Breast epithelium (tissue), 4 donors: ENCODE data around the gene FHIT. TPM values are rescaled to one million over a fixed set of nuclear protein-coding genes. Genes with fewer than 3 reads are reported as not detected.
"Not testable (repeated sequence)": the region's sequence is repeated elsewhere in the genome, so short reads cannot be mapped to it uniquely, and the experiment has no call there.

Experiments used
- DNase-seq, 2 donors: peaks; one replicate each; pipeline ENCODE4 v3.0.0-alpha.2; 2019; ENCODE audit warnings: low spot score in 2 of 2
- H3K27ac ChIP-seq, 2 donors: fragments of 200-600 bp; sonication (generic) in 1 of 2; one replicate each; pipeline ENCODE4 v1.5.1; 2016 to 2019; ENCODE audit warnings: mild to moderate bottlenecking in 1 of 2
- H3K27me3 ChIP-seq, 2 donors: fragments of 200-600 bp; sonication (generic) in 1 of 2; one replicate each; pipeline versions ENCODE4 v1.5.1 to v1.6.0; 2017 to 2019; ENCODE audit warnings: control low read depth in 1 of 2, mild to moderate bottlenecking in 1 of 2
- H3K36me3 ChIP-seq: fragments of 200-600 bp; one replicate; pipeline ENCODE4 v1.5.1; 2019
- H3K4me1 ChIP-seq, 2 donors: fragments of 200-600 bp; sonication (generic); one replicate each; pipeline ENCODE4 v1.5.1; 2016 to 2019; ENCODE audit warnings: control low read depth in 1 of 2
- H3K4me3 ChIP-seq, 3 donors: fragments of 200-600 bp; sonication (generic); 1 replicate in 2 of 3; 2 replicates in 1 of 3; pipeline ENCODE4 v1.5.1; 2016 to 2019; ENCODE audit warnings: mild to moderate bottlenecking in 3 of 3, moderate library complexity in 2 of 3
- H3K9me3 ChIP-seq, 2 donors: fragments of 200-600 bp; sonication (generic) in 1 of 2; one replicate each; pipeline ENCODE4 v1.5.1; 2016 to 2019; ENCODE audit warnings: control low read depth in 1 of 2
- POLR2A ChIP-seq: fragments of 450-650 bp; IDR thresholded peaks from one replicate; pipeline ENCODE4 v1.6.1; 2016; ENCODE audit warnings: antibody characterized with exemption, mild to moderate bottlenecking, moderate library complexity
- POLR2AphosphoS5 ChIP-seq, 3 donors: sonication (generic); formaldehyde crosslinking; IDR thresholded peaks; one replicate each; pipeline ENCODE4 v1.6.1; 2017; ENCODE audit warnings: antibody characterized with exemption in 3 of 3
- intact Hi-C: fragments of 100-400 bp; cut with DNase I; formaldehyde crosslinking; loops from one replicate; pipeline ENCODE4 v1.15.1; 2023; ENCODE audit warnings: low total_unique reads
- total RNA-seq, 3 donors: library from RNA; depleted of rRNA; stranded (reverse); fragments of >200 nt; gene quantifications; one replicate each; pipeline ENCODE4 v1.1.0, GENCODE V29; 2016
- TF ChIP-seq, protein P1 (sequence below), 3 donors: fragments of 450-650 bp; IDR thresholded peaks; one replicate each; pipeline ENCODE4 v1.5.1; 2016 to 2017; ENCODE audit warnings: antibody characterized with exemption in 3 of 3, mild to moderate bottlenecking in 3 of 3, moderate library complexity in 3 of 3

Gene FHIT
- total RNA-seq, 3 donors from 2014 or later = 9.0 to 19.2 (median 17.7) TPM

DNA sequence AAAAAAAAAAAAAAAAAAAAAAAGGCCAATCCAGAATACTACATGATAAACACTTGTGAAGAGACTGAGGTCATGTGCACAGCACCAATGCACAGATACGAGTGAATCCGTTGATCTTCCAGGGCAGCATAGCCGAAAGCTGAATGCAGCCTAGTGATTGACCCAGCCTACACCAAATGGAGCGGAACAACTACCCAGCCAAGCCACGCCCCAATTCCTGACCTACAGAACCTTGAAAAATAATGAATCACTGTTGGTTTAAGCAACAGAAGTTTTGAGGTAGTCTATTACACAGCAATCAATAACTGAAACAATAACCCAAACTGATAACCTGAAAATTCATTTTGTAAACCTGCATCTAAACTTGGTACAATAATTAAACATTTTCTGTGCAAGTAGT lies 361.0 kb downstream of the FHIT start:
- Histone ChIP-seq H3K27ac (no peak overlapping the region), H3K36me3 (no peaks in the 10 kb centered on the region), H3K4me3 (no peak overlapping the region), H3K4me1 (no peaks in the 10 kb centered on the region), H3K27me3 (no peaks in the 10 kb centered on the region), H3K9me3 (no peaks in the 10 kb centered on the region)
- no peak for DNase-seq
- intact Hi-C loops = no loop called here
- TF ChIP-seq POLR2A (no peak), POLR2AphosphoS5 (IDR thresholded peaks at IDR 0.05) (no peak)
- TF ChIP-seq, protein P1, sequence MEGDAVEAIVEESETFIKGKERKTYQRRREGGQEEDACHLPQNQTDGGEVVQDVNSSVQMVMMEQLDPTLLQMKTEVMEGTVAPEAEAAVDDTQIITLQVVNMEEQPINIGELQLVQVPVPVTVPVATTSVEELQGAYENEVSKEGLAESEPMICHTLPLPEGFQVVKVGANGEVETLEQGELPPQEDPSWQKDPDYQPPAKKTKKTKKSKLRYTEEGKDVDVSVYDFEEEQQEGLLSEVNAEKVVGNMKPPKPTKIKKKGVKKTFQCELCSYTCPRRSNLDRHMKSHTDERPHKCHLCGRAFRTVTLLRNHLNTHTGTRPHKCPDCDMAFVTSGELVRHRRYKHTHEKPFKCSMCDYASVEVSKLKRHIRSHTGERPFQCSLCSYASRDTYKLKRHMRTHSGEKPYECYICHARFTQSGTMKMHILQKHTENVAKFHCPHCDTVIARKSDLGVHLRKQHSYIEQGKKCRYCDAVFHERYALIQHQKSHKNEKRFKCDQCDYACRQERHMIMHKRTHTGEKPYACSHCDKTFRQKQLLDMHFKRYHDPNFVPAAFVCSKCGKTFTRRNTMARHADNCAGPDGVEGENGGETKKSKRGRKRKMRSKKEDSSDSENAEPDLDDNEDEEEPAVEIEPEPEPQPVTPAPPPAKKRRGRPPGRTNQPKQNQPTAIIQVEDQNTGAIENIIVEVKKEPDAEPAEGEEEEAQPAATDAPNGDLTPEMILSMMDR (IDR thresholded peaks at IDR 0.05) = no peak

DNA sequence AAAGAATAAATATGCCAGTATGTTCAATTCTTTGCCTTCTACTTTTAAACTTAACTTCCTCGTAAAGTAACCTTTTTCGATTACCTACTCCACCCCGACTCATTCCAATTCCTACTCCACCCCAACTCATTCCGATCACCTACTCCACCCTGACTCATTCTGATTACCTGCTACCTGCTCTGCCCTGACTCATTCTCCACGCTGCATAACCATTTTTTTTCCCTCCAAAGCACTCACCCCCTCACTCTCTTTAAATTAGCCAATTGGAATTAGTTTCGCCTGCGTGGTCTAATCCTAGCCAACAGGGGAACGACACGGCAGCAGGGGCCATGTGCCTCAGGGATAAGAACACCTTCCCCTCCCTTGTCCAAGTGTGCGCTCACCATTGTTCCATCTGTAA lies 362.3 kb downstream of the FHIT start:
- H3K36me3 ChIP-seq, intact Hi-C loops, H3K27ac ChIP-seq, H3K27me3 ChIP-seq, H3K9me3 ChIP-seq, H3K4me1 ChIP-seq, H3K4me3 ChIP-seq, DNase-seq: not testable (repeated sequence)

- Histone ChIP-seq H3K4me3 (no peak overlapping the region), H3K27ac (no peak overlapping the region), H3K27me3 (no peaks in the 10 kb centered on the region), H3K4me1 (no peaks in the 10 kb centered on the region), H3K36me3 (no peaks in the 10 kb centered on the region), H3K9me3 (no peaks in the 10 kb centered on the region)
- DNase-seq = no peak
- intact Hi-C loops = no loop called here
- TF ChIP-seq POLR2AphosphoS5 (IDR thresholded peaks at IDR 0.05) = no peak
- TF ChIP-seq, protein P1 (IDR thresholded peaks at IDR 0.05) = no peak
- no peak for TF ChIP-seq POLR2A
Observed at GRCh38 chr3:60887574-60887973, 363.7 kb downstream of the FHIT start.

DNA sequence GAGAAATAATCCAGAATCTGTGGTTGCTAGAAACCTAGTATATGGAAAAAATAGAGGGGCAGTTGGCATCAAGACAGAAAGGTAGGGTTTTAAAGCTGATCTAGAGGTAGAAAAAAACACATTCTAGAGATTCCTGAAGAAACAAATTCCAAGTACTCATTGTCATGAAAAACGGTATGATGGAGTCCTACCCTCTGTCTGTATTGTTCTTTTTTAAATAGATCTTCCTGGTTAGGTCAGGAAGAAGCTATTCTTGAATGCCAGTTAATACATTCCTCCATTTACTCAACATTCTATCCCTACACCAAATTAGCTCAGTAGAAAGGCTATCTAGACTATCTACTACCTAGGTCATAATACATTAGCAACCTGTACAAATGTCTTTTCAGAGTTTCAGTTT lies 364.7 kb downstream of the FHIT start:
- H3K27me3 ChIP-seq = no peaks in the 10 kb centered on the region
- no peaks in the 10 kb centered on the region for H3K9me3 ChIP-seq
- H3K4me1 ChIP-seq = no peaks in the 10 kb centered on the region
- TF ChIP-seq POLR2A = no peak
- TF ChIP-seq POLR2AphosphoS5 (IDR thresholded peaks at IDR 0.05) = no peak
- TF ChIP-seq, protein P1 (IDR thresholded peaks at IDR 0.05) = no peak
- H3K36me3 ChIP-seq = no peaks in the 10 kb centered on the region
- no peak for DNase-seq
- H3K4me3 ChIP-seq = no peak overlapping the region
- intact Hi-C loops = no loop called here
- no peak overlapping the region for H3K27ac ChIP-seq

DNA sequence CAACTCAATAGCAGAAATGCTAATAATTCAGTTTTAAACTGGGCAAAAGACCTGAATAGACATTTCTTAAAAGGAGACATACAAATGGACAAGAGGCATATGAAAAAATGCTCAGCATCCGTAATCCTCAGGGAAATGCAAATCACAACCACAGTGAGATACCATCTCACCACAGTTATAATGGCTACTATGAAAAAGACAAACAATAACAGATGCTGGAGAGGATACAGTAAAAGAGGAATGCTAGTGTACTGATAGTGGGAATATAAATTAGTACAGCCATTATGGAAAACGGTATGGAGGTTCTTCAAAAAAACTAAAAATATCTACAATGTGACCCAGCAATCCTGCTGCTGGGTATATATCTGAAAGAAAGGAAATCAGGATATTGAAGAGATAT lies 367.2 kb downstream of the FHIT start:
- Histone ChIP-seq H3K4me1 (no peaks in the 10 kb centered on the region), H3K9me3 (peaks cover 8 to 14% of the 10 kb centered on the region in 2 donors), H3K27ac (no peak overlapping the region), H3K36me3 (no peaks in the 10 kb centered on the region), H3K27me3 (no peaks in the 10 kb centered on the region), H3K4me3 (no peak overlapping the region)
- no peak for DNase-seq
- intact Hi-C loops = no loop called here
- TF ChIP-seq POLR2AphosphoS5 (IDR thresholded peaks at IDR 0.05) = no peak
- no peak for TF ChIP-seq POLR2A
- TF ChIP-seq, protein P1 (IDR thresholded peaks at IDR 0.05) = no peak

- intact Hi-C loops = loop anchor here (5.0 kb wide), 1 partner anchor 240 kb away; no protein-coding TSS in a partner anchor
- no peaks in the 10 kb centered on the region for H3K27me3 ChIP-seq
- no peak overlapping the region for H3K4me3 ChIP-seq
- H3K27ac ChIP-seq = no peak overlapping the region
- peaks cover 8 to 14% of the 10 kb centered on the region in 2 donors for H3K9me3 ChIP-seq
- H3K36me3 ChIP-seq = no peaks in the 10 kb centered on the region
- DNase-seq = no peak
- no peaks in the 10 kb centered on the region for H3K4me1 ChIP-seq
- TF ChIP-seq POLR2AphosphoS5 (IDR thresholded peaks at IDR 0.05) = no peak
- no peak for TF ChIP-seq POLR2A
- TF ChIP-seq, protein P1 (IDR thresholded peaks at IDR 0.05) = no peak
Observed at GRCh38 chr3:60877188-60877587, 374.1 kb downstream of the FHIT start.
